HepG2 (cell line): ENCODE measurements around the gene SH2D3A. TPM values are rescaled to one million over a fixed set of nuclear protein-coding genes. Genes with fewer than 3 reads are reported as not detected.
A peak's percentile ranks its signal among the peaks of the same experiment; 100 is the strongest.

Experiments
- ATF4 ChIP-seq, 2 experiments: fragments of 450-650 bp in 1 of 2; sonication (generic) in 1 of 2; formaldehyde crosslinking; IDR thresholded peaks; 2 replicates each; pipeline versions ENCODE4 v1.5.0 to v1.8.0; 2020 to 2022; ENCODE audit warnings: mild to moderate bottlenecking in 1 of 2, missing genetic modification reagents in 1 of 2
- EP300 ChIP-seq, 3 experiments: sonication (generic) in 1 of 3; formaldehyde crosslinking in 1 of 3; IDR thresholded peaks; 2 replicates each; pipeline versions ENCODE4 v1.5.1 to v1.6.1; 2011 to 2020; ENCODE audit warnings: low read depth in 2 of 3, low read length in 2 of 3, borderline replicate concordance in 1 of 3, improper control_type of control experiment in 1 of 3, mild to moderate bottlenecking in 1 of 3, missing genetic modification reagents in 1 of 3, moderate library complexity in 1 of 3
- FOSL2 ChIP-seq: sonication (generic); formaldehyde crosslinking; IDR thresholded peaks from 2 replicates; pipeline ENCODE4 v1.4.0; 2020; ENCODE audit warnings: missing genetic modification reagents
- HHEX ChIP-seq: IDR thresholded peaks from 2 replicates; pipeline ENCODE4 v1.6.1; 2016; ENCODE audit warnings: control low read depth
- JARID2 ChIP-seq: sonication (generic); formaldehyde crosslinking; IDR thresholded peaks from 2 replicates; pipeline ENCODE4 v1.8.1; 2023; ENCODE audit warnings: missing genetic modification reagents, inconsistent platforms; ENCODE audit not compliant: insufficient replicate concordance
- JUNB ChIP-seq: sonication (generic); formaldehyde crosslinking; IDR thresholded peaks from 2 replicates; pipeline ENCODE4 v1.8.0; 2022; ENCODE audit warnings: missing genetic modification reagents, mild to moderate bottlenecking, borderline replicate concordance
- KDM3A ChIP-seq: IDR thresholded peaks from 2 replicates; pipeline ENCODE4 v1.6.1; 2018; ENCODE audit warnings: low read depth, missing compliant biosample characterization
- SRSF9 ChIP-seq: fragments of 200-400 bp; formaldehyde crosslinking; IDR thresholded peaks from 2 replicates; pipeline ENCODE4 v1.6.1; 2018; ENCODE audit warnings: borderline replicate concordance, mild to moderate bottlenecking, low read depth, low read length; ENCODE audit not compliant: insufficient read depth, poor library complexity, severe bottlenecking
- TFDP1 ChIP-seq: IDR thresholded peaks from 2 replicates; pipeline ENCODE4 v1.6.1; 2016; ENCODE audit warnings: missing compliant biosample characterization, missing genetic modification reagents, borderline replicate concordance
- XRCC5 ChIP-seq: fragments of 200-400 bp; formaldehyde crosslinking; optimal IDR thresholded peaks from 2 replicates; pipeline ENCODE3; 2017; ENCODE audit warnings: mild to moderate bottlenecking, low read length
- ZBTB26 ChIP-seq: IDR thresholded peaks from 2 replicates; pipeline ENCODE4 v1.6.1; 2016; ENCODE audit warnings: missing compliant biosample characterization, missing genetic modification reagents, borderline replicate concordance
- ZNF580 ChIP-seq: IDR thresholded peaks from 2 replicates; pipeline ENCODE4 v1.6.1; 2016; ENCODE audit warnings: low read depth, borderline replicate concordance
- ZNF609 ChIP-seq: sonication (generic); formaldehyde crosslinking; IDR thresholded peaks from 2 replicates; pipeline ENCODE4 v1.4.0; 2020; ENCODE audit warnings: mild to moderate bottlenecking, missing genetic modification reagents, borderline replicate concordance
- ZNF670 ChIP-seq: sonication (generic); formaldehyde crosslinking; IDR thresholded peaks from 2 replicates; pipeline ENCODE4 v1.8.0; 2022; ENCODE audit warnings: mild to moderate bottlenecking, missing genetic modification reagents, borderline replicate concordance
- polyA plus RNA-seq, 8 experiments: library from polyadenylated mRNA; depleted of rRNA in 3 of 8; stranded (reverse) in 7 of 8; unstranded in 1 of 8; fragments of >200 nt; fragmentation: Illumina TruSeq in 4 of 8; extraction: Trizol in 4 of 8; gene quantifications; 2 replicates each; pipeline versions ENCODE4 v1.2.1 to v1.2.3, GENCODE V29; 2011 to 2016; ENCODE audit warnings: low read depth in 4 of 8, missing spikeins in 1 of 8, mixed read lengths in 1 of 8; ENCODE audit not compliant: insufficient read depth in 1 of 8
- total RNA-seq, 5 experiments: library from RNA; depleted of rRNA; stranded (reverse); fragments of >200 nt; fragmentation: Illumina TruSeq; extraction: Trizol; gene quantifications; 2 replicates each; pipeline ENCODE4 v1.2.3, GENCODE V29; 2016; ENCODE audit warnings: low read depth in 1 of 5

SH2D3A gene
- total and polyA plus RNA-seq, 2 of the 13 experiments (the other 11 are each of a cell fraction or from before 2014, with no cell fraction given) = 1.0 to 2.2 TPM

GRCh38 chr19:6723108-6723618, 44.1 kb downstream of the SH2D3A start (continued):
- TF ChIP-seq JARID2 (CRISPR knock-in tag) (peak; percentile 86), ZNF580 (CRISPR knock-in tag) (0 out of 2 replicates have a peak, but pooled peaks have one; percentile 34), EP300 (IDR thresholded peaks at IDR 0.05; ENCODE audit: low read depth in 2 of 2, low read length in 2 of 2) (peak; percentile 38 to 89; a peak in 3 of 4 replicates), EP300 (CRISPR knock-in tag; IDR thresholded peaks at IDR 0.05; ENCODE audit: borderline replicate concordance) (peak; percentile 90), SRSF9 (no peak), ZNF670 (CRISPR knock-in tag) (0 out of 2 replicates have a peak, but pooled peaks have one; percentile 40), FOSL2 (peak; percentile 71), HHEX (no peak), KDM3A (CRISPR knock-in tag) (peak; percentile 59; the same call in 1 of the 2 replicates), ZNF609 (CRISPR knock-in tag) (peak; percentile 64; the same call in 1 of the 2 replicates), ATF4 (CRISPR knock-in tag; IDR thresholded peaks at IDR 0.05) (no peak), JUNB (CRISPR knock-in tag) (no peak), TFDP1 (peak; percentile 21; the same call in 1 of the 2 replicates), ZBTB26 (CRISPR knock-in tag) (peak; percentile 63; the same call in 1 of the 2 replicates), XRCC5 (peak; percentile 26)
